Measurements from ENCODE around the gene ZSWIM6.
A peak's percentile ranks its signal among the peaks of the same experiment; 100 is the strongest.

Gene ZSWIM6

DNA sequence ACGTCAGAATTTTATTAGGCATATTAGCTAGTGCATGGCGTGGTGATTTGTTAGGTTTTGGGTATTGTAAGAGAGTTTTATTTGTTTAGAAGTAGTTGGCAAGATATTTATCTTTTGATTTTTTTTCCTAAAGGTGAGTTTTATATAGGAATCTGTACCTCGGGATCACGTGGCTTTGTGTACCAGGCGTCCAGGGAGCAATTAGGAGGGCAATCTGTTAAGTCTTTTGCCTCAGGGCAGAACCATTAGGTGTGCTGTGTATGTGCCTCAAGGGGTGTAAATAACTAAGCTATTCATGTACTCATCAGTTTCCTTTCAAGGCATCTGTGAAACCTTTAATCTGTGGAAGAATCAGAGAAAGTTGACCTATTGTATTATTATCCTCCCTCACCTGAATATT lies 39.4 kb downstream of the ZSWIM6 start:
- DNase-seq (ENCODE audit: low read depth) = peak; percentile 24
- TF ChIP-seq, protein P1, sequence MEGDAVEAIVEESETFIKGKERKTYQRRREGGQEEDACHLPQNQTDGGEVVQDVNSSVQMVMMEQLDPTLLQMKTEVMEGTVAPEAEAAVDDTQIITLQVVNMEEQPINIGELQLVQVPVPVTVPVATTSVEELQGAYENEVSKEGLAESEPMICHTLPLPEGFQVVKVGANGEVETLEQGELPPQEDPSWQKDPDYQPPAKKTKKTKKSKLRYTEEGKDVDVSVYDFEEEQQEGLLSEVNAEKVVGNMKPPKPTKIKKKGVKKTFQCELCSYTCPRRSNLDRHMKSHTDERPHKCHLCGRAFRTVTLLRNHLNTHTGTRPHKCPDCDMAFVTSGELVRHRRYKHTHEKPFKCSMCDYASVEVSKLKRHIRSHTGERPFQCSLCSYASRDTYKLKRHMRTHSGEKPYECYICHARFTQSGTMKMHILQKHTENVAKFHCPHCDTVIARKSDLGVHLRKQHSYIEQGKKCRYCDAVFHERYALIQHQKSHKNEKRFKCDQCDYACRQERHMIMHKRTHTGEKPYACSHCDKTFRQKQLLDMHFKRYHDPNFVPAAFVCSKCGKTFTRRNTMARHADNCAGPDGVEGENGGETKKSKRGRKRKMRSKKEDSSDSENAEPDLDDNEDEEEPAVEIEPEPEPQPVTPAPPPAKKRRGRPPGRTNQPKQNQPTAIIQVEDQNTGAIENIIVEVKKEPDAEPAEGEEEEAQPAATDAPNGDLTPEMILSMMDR (IDR thresholded peaks at IDR 0.05; ENCODE audit: insufficient read depth, low read depth, low read length, missing control alignments) = no peak
- no peak overlapping the region for H3K4me3 ChIP-seq (ENCODE audit: low read length)

DNA sequence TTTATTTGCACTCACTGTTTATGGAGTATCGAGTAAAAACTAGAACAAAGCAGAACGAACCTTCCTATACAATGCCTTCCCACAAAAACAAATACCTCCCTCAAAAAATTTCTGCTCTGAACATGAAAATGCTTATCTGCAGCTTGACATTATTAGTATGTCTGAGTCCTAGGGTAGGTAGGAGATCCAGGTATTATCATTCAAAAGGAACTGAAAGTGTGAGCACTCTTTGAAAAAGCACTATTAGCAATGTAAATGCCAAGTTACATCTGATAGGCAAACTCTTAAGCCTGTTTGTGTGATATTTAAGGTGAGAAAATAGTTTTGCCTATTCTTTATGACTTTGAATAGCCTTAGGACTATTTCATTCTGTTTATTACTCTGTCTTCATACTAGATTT lies 47.6 kb downstream of the ZSWIM6 start:
- no peak overlapping the region for H3K4me3 ChIP-seq (ENCODE audit: low read length)
- TF ChIP-seq, protein P1 (IDR thresholded peaks at IDR 0.05; ENCODE audit: insufficient read depth, low read depth, low read length, missing control alignments) = no peak
- DNase-seq (ENCODE audit: low read depth) = no peak

DNA sequence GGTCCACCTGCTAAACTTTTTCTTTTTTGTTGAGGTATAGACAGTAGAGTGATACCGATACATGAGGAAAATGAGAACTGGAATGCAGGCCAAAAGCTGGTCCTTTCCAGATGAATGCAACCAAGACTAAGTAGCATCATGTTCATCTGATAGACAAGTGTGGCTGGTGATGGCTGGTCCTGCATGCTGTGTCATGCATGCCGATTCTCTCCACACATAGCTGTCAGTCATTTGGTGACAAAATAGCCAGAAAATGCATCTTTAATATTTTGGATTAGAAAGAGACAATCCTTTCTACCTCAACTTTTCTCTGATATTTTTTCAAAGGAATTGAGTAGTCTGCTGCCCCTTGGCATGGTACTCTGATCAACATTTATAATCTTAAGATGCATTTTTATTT lies 49.9 kb downstream of the ZSWIM6 start:
- no peak for DNase-seq (ENCODE audit: low read depth)
- H3K4me3 ChIP-seq (ENCODE audit: low read length) = no peak overlapping the region
- TF ChIP-seq, protein P1 (IDR thresholded peaks at IDR 0.05; ENCODE audit: insufficient read depth, low read depth, low read length, missing control alignments) = no peak

DNA sequence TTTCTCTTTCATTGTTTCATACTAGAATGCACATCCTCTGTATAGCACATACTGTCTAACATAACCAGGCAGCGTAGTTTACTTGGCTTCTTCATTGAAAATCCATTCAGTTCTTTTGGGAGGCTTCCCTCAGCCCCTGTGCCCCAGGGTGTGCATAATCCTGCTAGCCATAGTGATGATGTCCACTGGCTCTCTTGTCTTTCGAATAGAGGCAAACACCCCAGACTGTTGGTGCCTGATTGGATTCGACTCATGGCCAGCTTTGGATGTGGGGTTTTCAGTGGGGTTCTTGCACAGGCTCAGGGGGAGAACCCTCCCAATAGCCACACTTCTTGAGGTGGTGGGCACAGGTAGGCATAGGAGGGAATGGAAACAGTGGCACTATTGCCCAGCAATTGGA lies 53.6 kb downstream of the ZSWIM6 start:
- TF ChIP-seq, protein P1 (IDR thresholded peaks at IDR 0.05; ENCODE audit: insufficient read depth, low read depth, low read length, missing control alignments) = no peak
- DNase-seq (ENCODE audit: low read depth) = no peak
- no peak overlapping the region for H3K4me3 ChIP-seq (ENCODE audit: low read length)

DNA sequence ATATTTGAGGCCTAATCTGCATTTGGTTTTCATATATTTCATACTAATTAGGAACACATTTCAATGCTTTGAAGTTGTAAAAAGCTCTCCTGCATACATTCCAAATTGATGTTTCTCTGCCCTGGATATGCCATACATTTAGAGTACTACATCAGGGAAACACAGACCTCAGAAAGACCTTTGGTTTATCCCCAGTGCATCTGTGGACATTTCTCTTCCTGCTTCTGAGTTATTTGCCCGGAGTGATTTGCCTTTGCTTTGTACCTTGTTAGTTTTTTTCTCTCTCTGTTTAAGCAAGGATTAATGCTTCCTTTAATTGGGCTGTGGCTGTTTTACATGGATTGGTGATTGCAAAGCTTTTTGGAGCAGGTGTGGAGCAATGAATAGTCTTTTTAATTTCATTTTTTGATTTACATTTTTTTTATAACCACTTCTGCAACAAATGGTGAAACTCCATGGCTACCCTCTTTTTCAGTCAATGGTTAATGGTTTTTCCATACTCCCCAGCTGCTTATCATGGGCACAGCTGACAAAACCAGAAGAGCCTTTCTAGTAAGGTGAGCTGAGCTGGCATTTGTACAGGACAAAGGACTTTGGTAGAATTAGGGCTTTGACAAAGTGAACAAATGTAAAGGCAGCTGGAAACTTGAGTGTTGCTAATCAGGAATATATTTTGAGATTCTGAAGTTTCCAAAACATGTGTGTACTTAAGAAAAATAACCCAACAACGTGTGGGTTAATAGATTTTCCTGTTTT lies 54.2 kb downstream of the ZSWIM6 start:
- no peak overlapping the region for H3K4me3 ChIP-seq (ENCODE audit: low read length)
- DNase-seq (ENCODE audit: low read depth) = no peak
- TF ChIP-seq, protein P1 (IDR thresholded peaks at IDR 0.05; ENCODE audit: insufficient read depth, low read depth, low read length, missing control alignments) = no peak

DNA sequence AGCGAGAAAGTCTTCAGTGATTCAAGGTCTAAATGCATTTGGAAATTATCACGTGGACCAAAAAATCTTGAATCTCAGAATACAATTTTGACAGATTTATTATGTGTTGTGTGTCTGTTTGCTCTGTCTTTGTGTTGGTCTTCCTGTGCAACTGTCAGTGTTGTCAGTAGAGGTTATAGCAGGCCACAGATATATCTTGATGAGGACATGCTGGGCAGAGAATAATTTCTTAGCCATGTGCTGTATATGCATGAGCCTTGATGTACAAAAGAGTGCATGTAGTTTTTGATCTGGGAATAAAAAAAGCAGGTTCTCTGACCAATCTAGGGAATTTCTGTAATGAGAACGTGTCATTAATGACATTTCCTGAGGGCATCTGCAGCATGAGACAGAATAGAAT lies 57.6 kb downstream of the ZSWIM6 start:
- TF ChIP-seq, protein P1 (IDR thresholded peaks at IDR 0.05; ENCODE audit: insufficient read depth, low read depth, low read length, missing control alignments) = no peak
- H3K4me3 ChIP-seq (ENCODE audit: low read length) = no peak overlapping the region
- DNase-seq (ENCODE audit: low read depth) = no peak
